Renal cortex interstitium (tissue), 15 donors: ENCODE results near the gene HINT1. TPM values are rescaled to one million over a fixed set of nuclear protein-coding genes. Genes with fewer than 3 reads are reported as not detected.
"Not testable (repeated sequence)": the region's sequence is repeated elsewhere in the genome, so short reads cannot be mapped to it uniquely, and the experiment has no call there.

Experiments
- DNase-seq, 11 donors: peaks; one replicate each; pipeline ENCODE4 v3.0.0-alpha.2; 2013; ENCODE audit warnings: low read depth in 9 of 11, low spot score in 4 of 11; ENCODE audit errors: extremely low read depth in 1 of 11
- long read RNA-seq, 16 experiments: transcript quantifications; one replicate each; lab custom pipeline, GENCODE V29; 2026
- polyA plus RNA-seq, 3 donors: library from polyadenylated mRNA; unstranded; fragments of 120-200 nt; gene quantifications; one replicate each; pipeline ENCODE4 v1.2.1, GENCODE V29; 2013; ENCODE audit not compliant: insufficient read length in 3 of 3

Gene HINT1
- polyA plus RNA-seq = 100 to 1,000 TPM; 362 to 462 (median 438) TPM
- long read RNA-seq, donor 1, transcript HINT1-209 (3 exons, 656 nt) = minor isoform, 11 of 433 reads
- long read RNA-seq, donor 1, transcript HINT1-201 (3 exons, 1,081 nt) = major isoform, 346 of 433 reads
- long read RNA-seq, donor 1, partial matches to known transcripts = 50 of 433 reads
- long read RNA-seq, donor 1, other reads (novel, unspliced or antisense) = 23 of 433 reads
- long read RNA-seq, donor 2, transcript HINT1-209 (3 exons, 656 nt) = minor isoform, 7 of 430 reads
- long read RNA-seq, donor 2, transcript HINT1-201 (3 exons, 1,081 nt) = major isoform, 331 of 430 reads
- long read RNA-seq, donor 2, partial matches to known transcripts = 57 of 430 reads
- long read RNA-seq, donor 2, other reads (novel, unspliced or antisense) = 31 of 430 reads
- long read RNA-seq, donor 3, transcript HINT1-201 (3 exons, 1,081 nt) = major isoform, 596 of 692 reads
- long read RNA-seq, donor 3, transcript HINT1-209 (3 exons, 656 nt) = minor isoform, 9 of 692 reads
- long read RNA-seq, donor 3, partial matches to known transcripts = 50 of 692 reads
- long read RNA-seq, donor 3, other reads (novel, unspliced or antisense) = 35 of 692 reads
- long read RNA-seq, donor 4, transcript HINT1-201 (3 exons, 1,081 nt) = major isoform, 307 of 343 reads
- long read RNA-seq, donor 4, partial matches to known transcripts = 16 of 343 reads
- long read RNA-seq, donor 4, other reads (novel, unspliced or antisense) = 12 of 343 reads
- long read RNA-seq, donor 5 = 0 reads
- long read RNA-seq, donor 6, transcript HINT1-209 (3 exons, 656 nt) = minor isoform, 12 of 387 reads
- long read RNA-seq, donor 6, transcript HINT1-201 (3 exons, 1,081 nt) = major isoform, 318 of 387 reads
- long read RNA-seq, donor 6, partial matches to known transcripts = 33 of 387 reads
- long read RNA-seq, donor 6, other reads (novel, unspliced or antisense) = 18 of 387 reads
- long read RNA-seq, donor 7, transcript HINT1-201 (3 exons, 1,081 nt) = major isoform, 588 of 741 reads
- long read RNA-seq, donor 7, transcript HINT1-204 (2 exons, 681 nt) = minor isoform, 5 of 741 reads
- long read RNA-seq, donor 7, transcript HINT1-209 (3 exons, 656 nt) = minor isoform, 9 of 741 reads
- long read RNA-seq, donor 7, partial matches to known transcripts = 74 of 741 reads
- long read RNA-seq, donor 7, other reads (novel, unspliced or antisense) = 64 of 741 reads
- long read RNA-seq, donor 8 = 0 reads
- long read RNA-seq, donor 9, transcript HINT1-201 (3 exons, 1,081 nt) = major isoform, 374 of 419 reads
- long read RNA-seq, donor 9, partial matches to known transcripts = 29 of 419 reads
- long read RNA-seq, donor 9, other reads (novel, unspliced or antisense) = 9 of 419 reads
- long read RNA-seq, donor 10, transcript HINT1-201 (3 exons, 1,081 nt) = major isoform, 466 of 576 reads
- long read RNA-seq, donor 10, transcript HINT1-209 (3 exons, 656 nt) = minor isoform, 14 of 576 reads
- long read RNA-seq, donor 10, partial matches to known transcripts = 68 of 576 reads
- long read RNA-seq, donor 10, other reads (novel, unspliced or antisense) = 21 of 576 reads
- long read RNA-seq, donor 11, transcript HINT1-201 (3 exons, 1,081 nt) = major isoform, 205 of 224 reads
- long read RNA-seq, donor 11, partial matches to known transcripts = 12 of 224 reads
- long read RNA-seq, donor 11, other reads (novel, unspliced or antisense) = 5 of 224 reads
- long read RNA-seq, donor 12, transcript HINT1-201 (3 exons, 1,081 nt) = major isoform, 193 of 229 reads
- long read RNA-seq, donor 12, partial matches to known transcripts = 22 of 229 reads
- long read RNA-seq, donor 12, other reads (novel, unspliced or antisense) = 8 of 229 reads
- long read RNA-seq, donor 13 = 0 reads
- long read RNA-seq, donor 14, transcript HINT1-201 (3 exons, 1,081 nt) = major isoform, 435 of 493 reads
- long read RNA-seq, donor 14, partial matches to known transcripts = 41 of 493 reads
- long read RNA-seq, donor 14, other reads (novel, unspliced or antisense) = 12 of 493 reads
- long read RNA-seq, donor 15, transcript HINT1-201 (3 exons, 1,081 nt) = major isoform, 159 of 169 reads
- long read RNA-seq, donor 15, partial matches to known transcripts = 7 of 169 reads
- long read RNA-seq, donor 15, other reads (novel, unspliced or antisense) = 0 of 169 reads
- long read RNA-seq, donor 16, transcript HINT1-201 (3 exons, 1,081 nt) = major isoform, 770 of 889 reads
- long read RNA-seq, donor 16, transcript HINT1-204 (2 exons, 681 nt) = minor isoform, 6 of 889 reads
- long read RNA-seq, donor 16, transcript HINT1-209 (3 exons, 656 nt) = minor isoform, 22 of 889 reads
- long read RNA-seq, donor 16, partial matches to known transcripts = 36 of 889 reads
- long read RNA-seq, donor 16, other reads (novel, unspliced or antisense) = 55 of 889 reads

GRCh38 chr5:131165119-131165727, at the start of gene HINT1:
HINT1 (minus strand) TSS chr5:131165256; CDS start chr5:131165205, 51 bp downstream.
- DNase-seq = peak; percentile 77 to 91 (median 86)

- no peak for DNase-seq
Measured at GRCh38 chr5:131214609-131215227, 49.7 kb upstream of the HINT1 start.

GRCh38 chr5:131212471-131213021, 47.5 kb upstream of the HINT1 start:
- no peak for DNase-seq

- no peak for DNase-seq
Measured at GRCh38 chr5:131211669-131212068, 46.6 kb upstream of the HINT1 start.

- DNase-seq = no peak
Measured at GRCh38 chr5:131210151-131210510, 45.1 kb upstream of the HINT1 start.

- DNase-seq = peak in 6 of 11 donors; percentile 7 to 30 (median 18)
Measured at GRCh38 chr5:131209506-131210150, 44.6 kb upstream of the HINT1 start.

GRCh38 chr5:131209175-131209505, 44.1 kb upstream of the HINT1 start:
- no peak for DNase-seq

GRCh38 chr5:131206772-131207171, 41.7 kb upstream of the HINT1 start:
- DNase-seq = no peak

- no peak for DNase-seq
Measured at GRCh38 chr5:131206061-131206460, 41.0 kb upstream of the HINT1 start.

- no peak for DNase-seq
Measured at GRCh38 chr5:131204964-131205363, 39.9 kb upstream of the HINT1 start.

GRCh38 chr5:131200560-131200959, 35.5 kb upstream of the HINT1 start:
- no peak for DNase-seq

- no peak for DNase-seq
Measured at GRCh38 chr5:131198625-131199024, 33.6 kb upstream of the HINT1 start.

- DNase-seq = no peak
Measured at GRCh38 chr5:131196331-131196730, 31.3 kb upstream of the HINT1 start.

GRCh38 chr5:131195696-131196095, 30.6 kb upstream of the HINT1 start:
- DNase-seq = no peak

- DNase-seq = no peak
Measured at GRCh38 chr5:131194725-131195124, 29.7 kb upstream of the HINT1 start.

- DNase-seq = not testable (repeated sequence)
Measured at GRCh38 chr5:131193897-131194296, 28.8 kb upstream of the HINT1 start.
